Choroid plexus epithelial cell (primary cell): Measurements from ENCODE around the gene TMOD2.
"Not testable (repeated sequence)": the region's sequence is repeated elsewhere in the genome, so short reads cannot be mapped to it uniquely, and the experiment has no call there.

Experiments used
- DNase-seq: peaks from one replicate; pipeline ENCODE4 v3.0.0-alpha.2; 2010; ENCODE audit warnings: low read depth
- H3K4me3 ChIP-seq: 2 replicates; pipeline ENCODE4 v1.5.1; 2011; ENCODE audit warnings: low read depth, mild to moderate bottlenecking, control low read depth, low read length, moderate library complexity
- CTCF ChIP-seq: conservative IDR thresholded peaks from 2 replicates; pipeline ENCODE4 v1.5.1; 2011; ENCODE audit warnings: low read depth, mild to moderate bottlenecking, control low read depth, inconsistent platforms, low read length, moderate library complexity

The TMOD2 gene

GRCh38 chr15:51781506-51781905 is 30.1 kb downstream of the TMOD2 start:
- no peak for TF ChIP-seq CTCF
- H3K4me3 ChIP-seq: no peak overlapping the region
- no peak for DNase-seq

- peak; percentile 45 for DNase-seq
- TF ChIP-seq CTCF: peak; percentile 53
- H3K4me3 ChIP-seq: no peak overlapping the region
These were observed 31.0 kb downstream of the TMOD2 start for GRCh38 chr15:51782357-51782896.

GRCh38 chr15:51783967-51784366 is 32.6 kb downstream of the TMOD2 start:
- no peak for TF ChIP-seq CTCF
- H3K4me3 ChIP-seq: no peak overlapping the region
- DNase-seq: no peak

GRCh38 chr15:51787130-51787529 is 35.7 kb downstream of the TMOD2 start:
- not testable (repeated sequence) for H3K4me3 ChIP-seq, DNase-seq

- not testable (repeated sequence) for DNase-seq, H3K4me3 ChIP-seq
These were observed 41.1 kb downstream of the TMOD2 start for GRCh38 chr15:51792474-51792873.

- peak; percentile 76 for DNase-seq
- TF ChIP-seq CTCF: no peak
These were observed 42.3 kb downstream of the TMOD2 start for GRCh38 chr15:51793521-51794305.

GRCh38 chr15:51796847-51797401 is 45.5 kb downstream of the TMOD2 start:
- H3K4me3 ChIP-seq: no peak overlapping the region
- no peak for TF ChIP-seq CTCF
- DNase-seq: peak; percentile 45

More at GRCh38 chr15:51793521-51794305, 42.3 kb downstream of the TMOD2 start:
- no peak overlapping the region for H3K4me3 ChIP-seq

GRCh38 chr15:51798281-51798680 is 46.9 kb downstream of the TMOD2 start:
- no peak for TF ChIP-seq CTCF
- no peak for DNase-seq
- no peak overlapping the region for H3K4me3 ChIP-seq
